Measurements from ENCODE around the gene PTGDR2. TPM values are rescaled to one million over a fixed set of nuclear protein-coding genes. Genes with fewer than 3 reads are reported as not detected.

The PTGDR2 gene
- total and polyA plus RNA-seq, 4 donors, result 0.08 to 7.1 (median 0.32) TPM

GRCh38 chr11:60879971-60880588 is 24.3 kb upstream of the PTGDR2 start (continued):
- no peak for TF ChIP-seq TAF1 (conservative IDR thresholded peaks at IDR 0.05)

GRCh38 chr11:60879104-60879503 is 23.4 kb upstream of the PTGDR2 start:
- Histone ChIP-seq H3K4me3 (ENCODE audit: low read depth in 1 of 3, low read length in 3 of 3) (no peak overlapping the region), H3K9me3 (ENCODE audit: control insufficient read depth in 4 of 4, low read length in 3 of 4) (no peaks in the 10 kb centered on the region), H3K27ac (ENCODE audit: low read depth in 1 of 2, low read length in 2 of 2) (no peak overlapping the region), H3K36me3 (ENCODE audit: control insufficient read depth in 4 of 4, insufficient read depth in 3 of 4, low read depth in 1 of 4, low read length in 3 of 4) (peaks cover 2 to 22% (median 17%) of the 10 kb centered on the region in 4 donors), H3K9ac (ENCODE audit: low read depth in 1 of 2, low read length in 2 of 2) (no peak overlapping the region), H3K4me1 (ENCODE audit: control insufficient read depth in 4 of 4, insufficient read depth in 4 of 4, low read length in 3 of 4) (no peaks in the 10 kb centered on the region), H3K27me3 (ENCODE audit: control insufficient read depth in 4 of 4, insufficient read depth in 4 of 4, low read length in 3 of 4) (no peaks in the 10 kb centered on the region)
- no peak for DNase-seq (ENCODE audit: low spot score)
- 94% methylated on average over 1 of the region's 1 CpG for WGBS
- no peak for TF ChIP-seq FOXA2 (IDR thresholded peaks at IDR 0.05)
- TF ChIP-seq EGR1 (IDR thresholded peaks at IDR 0.05; ENCODE audit: low read depth in 2 of 2), result no peak
- no peak for TF ChIP-seq JUND (IDR thresholded peaks at IDR 0.05)
- no peak for TF ChIP-seq RAD21 (IDR thresholded peaks at IDR 0.05)
- TF ChIP-seq MAX (IDR thresholded peaks at IDR 0.05), result no peak
- no peak for TF ChIP-seq GABPA (IDR thresholded peaks at IDR 0.05 in 1 of 2, conservative IDR thresholded peaks at IDR 0.05 in 1 of 2)
- TF ChIP-seq ATF3 (IDR thresholded peaks at IDR 0.05), result no peak
- no peak for TF ChIP-seq RXRA (IDR thresholded peaks at IDR 0.05)
- no peak for TF ChIP-seq YY1 (IDR thresholded peaks at IDR 0.05)
- no peak for TF ChIP-seq HNF4A (conservative IDR thresholded peaks at IDR 0.05)
- no peak for TF ChIP-seq SP1 (IDR thresholded peaks at IDR 0.05)
- no peak for TF ChIP-seq HNF4G (IDR thresholded peaks at IDR 0.05)
- no peak for TF ChIP-seq CTCF (IDR thresholded peaks at IDR 0.05; ENCODE audit: low read depth, low read length, missing input control)
- TF ChIP-seq REST (IDR thresholded peaks at IDR 0.05), result no peak

Data from liver (tissue), 9 donors.